Measurements from ENCODE around the gene TDP2. TPM values are rescaled to one million over a fixed set of nuclear protein-coding genes. Genes with fewer than 3 reads are reported as not detected.
A peak's percentile ranks its signal among the peaks of the same experiment; 100 is the strongest.
"Not testable (repeated sequence)": the region's sequence is repeated elsewhere in the genome, so short reads cannot be mapped to it uniquely, and the experiment has no call there.

TDP2 gene
- total RNA-seq, 6 experiments from 2014 or later, result 20.4 to 33.2 (median 24.0) TPM

DNA sequence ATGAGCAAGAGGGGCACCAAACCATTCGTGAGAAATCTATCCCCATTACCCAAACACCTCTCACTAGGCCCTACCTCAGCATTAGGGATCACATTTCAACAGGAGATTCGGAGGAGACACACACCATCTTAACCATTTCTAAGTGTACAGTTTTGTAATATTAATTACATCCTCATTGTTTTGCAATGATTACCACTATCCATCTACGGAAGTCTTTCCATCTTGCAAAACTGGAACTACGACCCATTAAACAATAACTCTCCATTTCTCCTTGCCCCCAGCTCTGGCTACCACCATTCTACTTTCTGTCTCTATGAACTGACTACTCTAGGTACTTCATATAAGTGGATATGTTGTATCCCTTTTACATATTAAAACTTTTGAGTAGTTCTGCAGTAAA, 20.2 kb upstream of the TDP2 start:
- no peak overlapping the region for H3K27ac ChIP-seq
- peaks cover 0 to 9% (median 0%) of the 10 kb centered on the region in 4 donors for H3K36me3 ChIP-seq
- H3K27me3 ChIP-seq, result no peaks in the 10 kb centered on the region
- TF ChIP-seq POLR2A (IDR thresholded peaks at IDR 0.05) (no peak), CTCF (IDR thresholded peaks at IDR 0.05) (no peak)
- WGBS (ENCODE audit: insufficient coverage, low coverage, low lambda C conversion rate, missing lambda C conversion rate), result 67% methylated on average over 4 of the region's 4 CpGs
- no peak for DNase-seq
- intact Hi-C loops (cut with DNase I), result no loop called here
- ATAC-seq, result no peak
- H3K4me1 ChIP-seq, result peaks cover 0 to 19% (median 8%) of the 10 kb centered on the region in 4 donors
- no peak overlapping the region for H3K4me3 ChIP-seq
- no peaks in the 10 kb centered on the region for H3K9me3 ChIP-seq

DNA sequence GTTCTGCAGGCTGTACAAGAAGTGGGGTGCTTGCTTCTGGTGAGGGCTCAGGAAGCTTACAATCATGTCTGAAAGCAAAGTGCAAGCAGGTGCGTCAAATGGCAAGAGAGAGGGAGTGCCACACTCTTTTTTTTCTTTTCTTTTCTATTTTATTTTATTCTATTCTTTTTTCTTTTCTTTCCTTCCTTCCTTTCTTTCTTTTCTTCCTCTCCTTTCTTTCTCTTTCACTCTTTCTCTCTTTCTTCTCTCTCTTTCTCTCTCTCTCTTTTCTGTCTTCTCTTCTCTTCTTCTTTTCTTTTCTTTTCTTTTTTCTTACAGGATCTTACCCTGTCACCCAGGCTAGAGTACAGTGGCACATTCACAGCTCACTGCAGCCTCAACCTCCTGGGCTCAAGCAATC, 19.7 kb upstream of the TDP2 start:
- ATAC-seq (no peak), DNase-seq (no peak)
- Histone ChIP-seq H3K27ac (no peak overlapping the region), H3K36me3 (peaks cover 0 to 9% (median 0%) of the 10 kb centered on the region in 4 donors), H3K27me3 (no peaks in the 10 kb centered on the region), H3K4me3 (no peak overlapping the region), H3K9me3 (no peaks in the 10 kb centered on the region), H3K4me1 (peaks cover 0 to 19% (median 8%) of the 10 kb centered on the region in 4 donors)
- intact Hi-C loops (cut with DNase I), result no loop called here
- TF ChIP-seq CTCF (IDR thresholded peaks at IDR 0.05) (no peak), POLR2A (IDR thresholded peaks at IDR 0.05) (no peak)
- WGBS (ENCODE audit: insufficient coverage, low coverage, low lambda C conversion rate, missing lambda C conversion rate), result no CpG with 5 or more reads among the region's 1 CpG

DNA sequence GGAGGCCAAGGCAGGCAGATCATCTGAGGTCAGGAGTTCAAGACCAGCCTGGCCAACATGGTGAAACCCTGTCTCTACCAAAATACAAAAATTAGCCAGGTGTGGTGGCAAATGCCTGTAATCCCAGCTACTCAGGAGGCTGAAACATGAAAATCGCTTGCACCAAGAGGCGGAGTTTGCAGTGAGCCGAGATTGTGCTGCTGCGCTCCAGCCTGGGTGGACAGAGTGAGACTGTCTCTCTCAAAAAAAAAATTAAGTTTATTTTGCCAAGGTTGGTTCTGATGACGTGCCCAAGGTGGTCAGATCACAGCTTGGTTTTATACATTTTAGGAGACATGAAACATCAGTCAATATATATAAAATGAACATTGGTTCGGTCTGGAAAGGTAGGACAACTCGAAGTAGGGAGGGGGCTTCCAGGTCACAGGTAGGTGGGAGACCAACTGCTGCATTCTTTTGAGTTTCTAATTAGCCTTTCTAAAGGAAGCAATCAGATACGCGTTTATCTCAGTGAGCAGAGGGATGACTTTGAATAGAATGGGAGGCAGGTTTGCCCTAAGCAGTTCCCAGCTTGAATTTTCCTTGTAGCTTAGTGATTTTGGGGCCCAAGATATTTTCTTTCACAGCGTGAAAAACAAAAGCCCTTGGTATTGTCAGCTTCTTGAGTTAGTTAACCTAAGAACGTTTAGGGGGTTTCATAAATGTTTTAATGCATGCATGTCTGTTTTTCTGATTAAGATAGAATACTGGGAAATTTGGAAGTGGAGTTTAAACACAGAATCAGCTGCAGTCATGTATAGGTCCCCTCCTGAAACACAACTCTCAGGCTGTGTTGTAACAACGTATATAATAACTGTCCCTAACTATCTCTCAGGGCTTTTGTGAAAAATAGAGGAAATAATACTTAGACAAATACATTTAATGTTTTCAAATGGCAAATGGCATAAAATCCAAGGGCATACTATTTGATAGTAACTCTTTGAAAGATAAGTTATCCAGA, 16.9 kb upstream of the TDP2 start:
- no peak for TF ChIP-seq CTCF (IDR thresholded peaks at IDR 0.05)
- no peak for TF ChIP-seq POLR2A (IDR thresholded peaks at IDR 0.05)
- H3K9me3 ChIP-seq, result no peaks in the 10 kb centered on the region
- intact Hi-C loops (cut with DNase I), result no loop called here
- no peak overlapping the region for H3K4me3 ChIP-seq
- DNase-seq (no peak), ATAC-seq (no peak)
- H3K36me3 ChIP-seq, result peaks cover 0 to 6% (median 0%) of the 10 kb centered on the region in 4 donors
- no peak overlapping the region for H3K27ac ChIP-seq
- 69% methylated on average over 5 of the region's 12 CpGs for WGBS (ENCODE audit: insufficient coverage, low coverage, low lambda C conversion rate, missing lambda C conversion rate)
- no peaks in the 10 kb centered on the region for H3K27me3 ChIP-seq
- peaks cover 0 to 18% (median under 1%) of the 10 kb centered on the region in 4 donors for H3K4me1 ChIP-seq

- Histone ChIP-seq H3K36me3 (no peaks in the 10 kb centered on the region), H3K4me3 (no peak overlapping the region), H3K27me3 (no peaks in the 10 kb centered on the region), H3K4me1 (peaks cover 0 to 34% (median 5%) of the 10 kb centered on the region in 4 donors), H3K27ac (peak overlapping the region in 1 of 3 donors; percentile 0), H3K9me3 (no peaks in the 10 kb centered on the region)
- TF ChIP-seq POLR2A (IDR thresholded peaks at IDR 0.05), result no peak
- no peak for TF ChIP-seq CTCF (IDR thresholded peaks at IDR 0.05)
- DNase-seq (no peak), ATAC-seq (no peak)
- intact Hi-C loops (cut with DNase I), result no loop called here
- 32% methylated on average over 2 of the region's 7 CpGs for WGBS (ENCODE audit: insufficient coverage, low coverage, low lambda C conversion rate, missing lambda C conversion rate)
Measured at GRCh38 chr6:24680582-24680981, 13.9 kb upstream of the TDP2 start.

GRCh38 chr6:24678792-24679352, 12.2 kb upstream of the TDP2 start:
- peaks cover 0 to 34% (median 6%) of the 10 kb centered on the region in 4 donors for H3K4me1 ChIP-seq
- peak overlapping the region; percentile 43 to 66 (median 45) for H3K27ac ChIP-seq
- 25% methylated on average over 8 of the region's 11 CpGs for WGBS (ENCODE audit: insufficient coverage, low coverage, low lambda C conversion rate, missing lambda C conversion rate)
- intact Hi-C loops (cut with DNase I); H3K27me3 ChIP-seq; ATAC-seq; H3K9me3 ChIP-seq; H3K4me3 ChIP-seq; H3K36me3 ChIP-seq: not testable (repeated sequence)
- peak; percentile 44 to 70 (median 62) for DNase-seq

All from right lobe of liver (tissue), 6 donors.